ENCODE results near the gene HTR4. TPM values are rescaled to one million over a fixed set of nuclear protein-coding genes. Genes with fewer than 3 reads are reported as not detected.

Gene HTR4
- total RNA-seq, 2 experiments from 2014 or later = not detected

DNA sequence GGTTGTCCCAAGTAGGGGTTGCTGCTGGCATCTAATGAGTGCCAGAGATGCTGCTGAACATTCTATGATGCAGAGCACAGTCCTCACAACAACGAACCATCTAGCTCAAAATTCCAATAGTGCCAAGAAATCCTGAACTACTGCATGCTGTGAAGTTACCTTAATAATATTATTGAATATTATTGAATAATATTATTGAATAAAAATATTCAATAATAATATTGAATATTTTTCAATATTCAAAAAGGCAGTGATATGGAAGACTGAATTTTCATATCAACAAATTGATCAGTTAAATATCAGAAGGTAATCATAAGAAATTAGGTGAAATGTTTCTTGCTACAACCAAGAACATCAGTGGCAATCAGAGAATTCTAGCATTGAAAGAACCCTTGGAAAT lies 2.8 kb downstream of the HTR4 start:
- H3K27ac ChIP-seq (ENCODE audit: low read depth, low read length, poor library complexity, severe bottlenecking) = no peak overlapping the region
- H2AFZ ChIP-seq (ENCODE audit: low read length) = no peak overlapping the region
- intact Hi-C loops (cut with micrococcal nuclease; ENCODE audit: unreplicated experiment) = no loop called here
- no peaks in the 10 kb centered on the region for H4K20me1 ChIP-seq (ENCODE audit: insufficient read depth, low read length)
- no peaks in the 10 kb centered on the region for H3K79me2 ChIP-seq (ENCODE audit: insufficient read depth, low read depth, low read length)
- no peak overlapping the region for H3K4me3 ChIP-seq (ENCODE audit: low read depth, low read length, poor library complexity, severe bottlenecking)
- TF ChIP-seq EZH2phosphoT487 (IDR thresholded peaks at IDR 0.05; ENCODE audit: borderline replicate concordance, low read depth, low read length) (no peak), CTCF (conservative IDR thresholded peaks at IDR 0.05; ENCODE audit: low read length) (no peak)
- no peaks in the 10 kb centered on the region for H3K36me3 ChIP-seq (ENCODE audit: insufficient read depth, low read length)
- H3K9me3 ChIP-seq (ENCODE audit: low read length) = no peaks in the 10 kb centered on the region
- no peaks in the 10 kb centered on the region for H3K9me2 ChIP-seq (ENCODE audit: insufficient read depth, low read length)
- ChIA-PET CTCF (ENCODE audit: unreplicated experiment) (no interaction called here), POLR2A (no interaction called here)
- H3K4me1 ChIP-seq (ENCODE audit: insufficient read depth, low read length, poor library complexity, severe bottlenecking) = no peaks in the 10 kb centered on the region
- no peak for DNase-seq (ENCODE audit: low spot score)
- BruUV-seq (replicated peaks) = no TSS peak
- no peak overlapping the region for H3K4me2 ChIP-seq (ENCODE audit: low read length)

DNA sequence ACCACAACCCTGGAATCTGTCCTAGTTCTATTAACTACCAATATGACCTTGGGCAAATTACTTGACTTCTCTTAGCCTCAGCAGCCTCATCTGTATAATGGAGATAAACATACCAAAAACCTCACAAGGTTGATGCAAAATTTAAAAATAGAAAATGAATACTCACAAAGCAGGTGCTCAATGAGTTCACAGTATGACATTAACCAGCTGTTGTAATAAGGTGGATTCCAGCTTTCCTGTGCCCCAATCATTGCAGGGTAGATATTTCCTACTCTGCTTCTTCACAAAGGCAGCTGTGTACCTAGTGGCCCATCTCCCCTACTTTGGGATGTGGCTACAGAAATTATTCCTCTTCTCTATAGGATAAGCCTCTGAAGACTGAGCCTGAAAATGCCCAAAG lies 8.8 kb downstream of the HTR4 start:
- intact Hi-C loops (cut with micrococcal nuclease; ENCODE audit: unreplicated experiment) = no loop called here
- no peak for DNase-seq (ENCODE audit: low spot score)
- ChIA-PET POLR2A (interaction anchor here (0.6 kb wide), 1 partner anchor 1645 kb away, joined by 3 read pairs; no protein-coding TSS in a partner anchor), CTCF (ENCODE audit: unreplicated experiment) (no interaction called here)
- Histone ChIP-seq H3K27ac (ENCODE audit: low read depth, low read length, poor library complexity, severe bottlenecking) (no peak overlapping the region), H3K4me3 (ENCODE audit: low read depth, low read length, poor library complexity, severe bottlenecking) (no peak overlapping the region), H3K9me3 (ENCODE audit: low read length) (no peaks in the 10 kb centered on the region), H4K20me1 (ENCODE audit: insufficient read depth, low read length) (no peaks in the 10 kb centered on the region), H3K36me3 (ENCODE audit: insufficient read depth, low read length) (no peaks in the 10 kb centered on the region), H3K9me2 (ENCODE audit: insufficient read depth, low read length) (no peaks in the 10 kb centered on the region), H3K4me2 (ENCODE audit: low read length) (no peak overlapping the region), H3K4me1 (ENCODE audit: insufficient read depth, low read length, poor library complexity, severe bottlenecking) (no peaks in the 10 kb centered on the region), H2AFZ (ENCODE audit: low read length) (no peak overlapping the region), H3K79me2 (ENCODE audit: insufficient read depth, low read depth, low read length) (no peaks in the 10 kb centered on the region)
- no peak for TF ChIP-seq EZH2phosphoT487 (IDR thresholded peaks at IDR 0.05; ENCODE audit: borderline replicate concordance, low read depth, low read length)
- no peak for TF ChIP-seq CTCF (conservative IDR thresholded peaks at IDR 0.05; ENCODE audit: low read length)
- BruUV-seq (replicated peaks) = no TSS peak

DNA sequence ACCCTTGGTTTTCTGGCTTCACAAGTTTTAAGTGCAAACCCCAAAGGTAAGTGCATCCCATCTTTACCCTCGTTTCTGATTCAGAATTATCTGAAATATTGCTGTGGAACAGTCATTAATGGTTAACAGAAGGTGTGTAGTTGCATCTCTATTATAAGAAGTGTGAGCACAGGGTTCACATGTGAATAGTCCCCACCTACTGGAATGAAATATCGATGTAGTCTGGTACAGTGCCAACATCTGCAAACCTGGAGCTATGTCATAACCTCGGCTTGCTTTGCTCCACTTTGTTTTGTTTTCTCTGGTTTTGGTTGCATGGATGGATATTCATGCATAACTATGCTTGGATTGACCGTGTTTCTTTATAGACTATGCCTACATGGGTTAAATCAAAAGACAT lies 12.6 kb downstream of the HTR4 start:
- BruUV-seq (replicated peaks) = no TSS peak
- H3K9me3 ChIP-seq (ENCODE audit: low read length) = no peaks in the 10 kb centered on the region
- H3K4me1 ChIP-seq (ENCODE audit: insufficient read depth, low read length, poor library complexity, severe bottlenecking) = no peaks in the 10 kb centered on the region
- H2AFZ ChIP-seq (ENCODE audit: low read length) = no peak overlapping the region
- ChIA-PET CTCF (ENCODE audit: unreplicated experiment) (no interaction called here), POLR2A (interaction anchor here (0.9 kb wide), 1 partner anchor 47 kb away, joined by 4 read pairs; no protein-coding TSS in a partner anchor)
- H3K36me3 ChIP-seq (ENCODE audit: insufficient read depth, low read length) = no peaks in the 10 kb centered on the region
- H3K4me3 ChIP-seq (ENCODE audit: low read depth, low read length, poor library complexity, severe bottlenecking) = no peak overlapping the region
- DNase-seq (ENCODE audit: low spot score) = no peak
- intact Hi-C loops (cut with micrococcal nuclease; ENCODE audit: unreplicated experiment) = no loop called here
- H3K27ac ChIP-seq (ENCODE audit: low read depth, low read length, poor library complexity, severe bottlenecking) = no peak overlapping the region
- no peak overlapping the region for H3K4me2 ChIP-seq (ENCODE audit: low read length)
- no peak for TF ChIP-seq CTCF (conservative IDR thresholded peaks at IDR 0.05; ENCODE audit: low read length)
- no peak for TF ChIP-seq EZH2phosphoT487 (IDR thresholded peaks at IDR 0.05; ENCODE audit: borderline replicate concordance, low read depth, low read length)
- no peaks in the 10 kb centered on the region for H4K20me1 ChIP-seq (ENCODE audit: insufficient read depth, low read length)
- H3K79me2 ChIP-seq (ENCODE audit: insufficient read depth, low read depth, low read length) = no peaks in the 10 kb centered on the region
- H3K9me2 ChIP-seq (ENCODE audit: insufficient read depth, low read length) = no peaks in the 10 kb centered on the region
